ENCODE measurements around the gene CHD6. TPM values are rescaled to one million over a fixed set of nuclear protein-coding genes. Genes with fewer than 3 reads are reported as not detected.

Gene CHD6
- total and polyA plus RNA-seq, 2 of the 13 experiments (the other 11 are each of a cell fraction or from before 2014, with no cell fraction given) = 14.4 to 52.0 TPM

GRCh38 chr20:41499064-41499463, 119.1 kb downstream of the CHD6 start (continued):
- TF ChIP-seq, protein P1, sequence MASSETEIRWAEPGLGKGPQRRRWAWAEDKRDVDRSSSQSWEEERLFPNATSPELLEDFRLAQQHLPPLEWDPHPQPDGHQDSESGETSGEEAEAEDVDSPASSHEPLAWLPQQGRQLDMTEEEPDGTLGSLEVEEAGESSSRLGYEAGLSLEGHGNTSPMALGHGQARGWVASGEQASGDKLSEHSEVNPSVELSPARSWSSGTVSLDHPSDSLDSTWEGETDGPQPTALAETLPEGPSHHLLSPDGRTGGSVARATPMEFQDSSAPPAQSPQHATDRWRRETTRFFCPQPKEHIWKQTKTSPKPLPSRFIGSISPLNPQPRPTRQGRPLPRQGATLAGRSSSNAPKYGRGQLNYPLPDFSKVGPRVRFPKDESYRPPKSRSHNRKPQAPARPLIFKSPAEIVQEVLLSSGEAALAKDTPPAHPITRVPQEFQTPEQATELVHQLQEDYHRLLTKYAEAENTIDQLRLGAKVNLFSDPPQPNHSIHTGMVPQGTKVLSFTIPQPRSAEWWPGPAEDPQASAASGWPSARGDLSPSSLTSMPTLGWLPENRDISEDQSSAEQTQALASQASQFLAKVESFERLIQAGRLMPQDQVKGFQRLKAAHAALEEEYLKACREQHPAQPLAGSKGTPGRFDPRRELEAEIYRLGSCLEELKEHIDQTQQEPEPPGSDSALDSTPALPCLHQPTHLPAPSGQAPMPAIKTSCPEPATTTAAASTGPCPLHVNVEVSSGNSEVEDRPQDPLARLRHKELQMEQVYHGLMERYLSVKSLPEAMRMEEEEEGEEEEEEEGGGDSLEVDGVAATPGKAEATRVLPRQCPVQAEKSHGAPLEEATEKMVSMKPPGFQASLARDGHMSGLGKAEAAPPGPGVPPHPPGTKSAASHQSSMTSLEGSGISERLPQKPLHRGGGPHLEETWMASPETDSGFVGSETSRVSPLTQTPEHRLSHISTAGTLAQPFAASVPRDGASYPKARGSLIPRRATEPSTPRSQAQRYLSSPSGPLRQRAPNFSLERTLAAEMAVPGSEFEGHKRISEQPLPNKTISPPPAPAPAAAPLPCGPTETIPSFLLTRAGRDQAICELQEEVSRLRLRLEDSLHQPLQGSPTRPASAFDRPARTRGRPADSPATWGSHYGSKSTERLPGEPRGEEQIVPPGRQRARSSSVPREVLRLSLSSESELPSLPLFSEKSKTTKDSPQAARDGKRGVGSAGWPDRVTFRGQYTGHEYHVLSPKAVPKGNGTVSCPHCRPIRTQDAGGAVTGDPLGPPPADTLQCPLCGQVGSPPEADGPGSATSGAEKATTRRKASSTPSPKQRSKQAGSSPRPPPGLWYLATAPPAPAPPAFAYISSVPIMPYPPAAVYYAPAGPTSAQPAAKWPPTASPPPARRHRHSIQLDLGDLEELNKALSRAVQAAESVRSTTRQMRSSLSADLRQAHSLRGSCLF (CRISPR knock-in tag; IDR thresholded peaks at IDR 0.05; ENCODE audit: borderline replicate concordance) = no peak
- no peak for TF ChIP-seq ARHGAP35 (CRISPR knock-in tag; IDR thresholded peaks at IDR 0.05; ENCODE audit: borderline replicate concordance)
- TF ChIP-seq GTF3A (CRISPR knock-in tag; conservative IDR thresholded peaks at IDR 0.05) = no peak
- TF ChIP-seq, protein P2, sequence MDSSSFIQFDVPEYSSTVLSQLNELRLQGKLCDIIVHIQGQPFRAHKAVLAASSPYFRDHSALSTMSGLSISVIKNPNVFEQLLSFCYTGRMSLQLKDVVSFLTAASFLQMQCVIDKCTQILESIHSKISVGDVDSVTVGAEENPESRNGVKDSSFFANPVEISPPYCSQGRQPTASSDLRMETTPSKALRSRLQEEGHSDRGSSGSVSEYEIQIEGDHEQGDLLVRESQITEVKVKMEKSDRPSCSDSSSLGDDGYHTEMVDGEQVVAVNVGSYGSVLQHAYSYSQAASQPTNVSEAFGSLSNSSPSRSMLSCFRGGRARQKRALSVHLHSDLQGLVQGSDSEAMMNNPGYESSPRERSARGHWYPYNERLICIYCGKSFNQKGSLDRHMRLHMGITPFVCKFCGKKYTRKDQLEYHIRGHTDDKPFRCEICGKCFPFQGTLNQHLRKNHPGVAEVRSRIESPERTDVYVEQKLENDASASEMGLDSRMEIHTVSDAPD (CRISPR knock-in tag; IDR thresholded peaks at IDR 0.05) = no peak
- TF ChIP-seq PAF1 (CRISPR knock-in tag; IDR thresholded peaks at IDR 0.05) = no peak
- no peak for TF ChIP-seq RELA (CRISPR knock-in tag; IDR thresholded peaks at IDR 0.05)
- TF ChIP-seq, protein P3, sequence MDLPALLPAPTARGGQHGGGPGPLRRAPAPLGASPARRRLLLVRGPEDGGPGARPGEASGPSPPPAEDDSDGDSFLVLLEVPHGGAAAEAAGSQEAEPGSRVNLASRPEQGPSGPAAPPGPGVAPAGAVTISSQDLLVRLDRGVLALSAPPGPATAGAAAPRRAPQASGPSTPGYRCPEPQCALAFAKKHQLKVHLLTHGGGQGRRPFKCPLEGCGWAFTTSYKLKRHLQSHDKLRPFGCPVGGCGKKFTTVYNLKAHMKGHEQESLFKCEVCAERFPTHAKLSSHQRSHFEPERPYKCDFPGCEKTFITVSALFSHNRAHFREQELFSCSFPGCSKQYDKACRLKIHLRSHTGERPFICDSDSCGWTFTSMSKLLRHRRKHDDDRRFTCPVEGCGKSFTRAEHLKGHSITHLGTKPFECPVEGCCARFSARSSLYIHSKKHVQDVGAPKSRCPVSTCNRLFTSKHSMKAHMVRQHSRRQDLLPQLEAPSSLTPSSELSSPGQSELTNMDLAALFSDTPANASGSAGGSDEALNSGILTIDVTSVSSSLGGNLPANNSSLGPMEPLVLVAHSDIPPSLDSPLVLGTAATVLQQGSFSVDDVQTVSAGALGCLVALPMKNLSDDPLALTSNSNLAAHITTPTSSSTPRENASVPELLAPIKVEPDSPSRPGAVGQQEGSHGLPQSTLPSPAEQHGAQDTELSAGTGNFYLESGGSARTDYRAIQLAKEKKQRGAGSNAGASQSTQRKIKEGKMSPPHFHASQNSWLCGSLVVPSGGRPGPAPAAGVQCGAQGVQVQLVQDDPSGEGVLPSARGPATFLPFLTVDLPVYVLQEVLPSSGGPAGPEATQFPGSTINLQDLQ (CRISPR knock-in tag; IDR thresholded peaks at IDR 0.05) = no peak
- no peak for TF ChIP-seq SIX4 (CRISPR knock-in tag; IDR thresholded peaks at IDR 0.05)
- no peak for TF ChIP-seq POLR2A (IDR thresholded peaks at IDR 0.05; ENCODE audit: insufficient read depth in 1 of 2, low read depth in 2 of 2, low read length in 2 of 2)
- TF ChIP-seq ZBTB8A (CRISPR knock-in tag; IDR thresholded peaks at IDR 0.05; ENCODE audit: borderline replicate concordance, low read depth) = no peak
- TF ChIP-seq SMAD1 (CRISPR knock-in tag; IDR thresholded peaks at IDR 0.05; ENCODE audit: borderline replicate concordance, low read depth) = no peak

Measured in HepG2 (cell line).